ENCODE measurements around the gene CCBE1.

The CCBE1 gene

DNA sequence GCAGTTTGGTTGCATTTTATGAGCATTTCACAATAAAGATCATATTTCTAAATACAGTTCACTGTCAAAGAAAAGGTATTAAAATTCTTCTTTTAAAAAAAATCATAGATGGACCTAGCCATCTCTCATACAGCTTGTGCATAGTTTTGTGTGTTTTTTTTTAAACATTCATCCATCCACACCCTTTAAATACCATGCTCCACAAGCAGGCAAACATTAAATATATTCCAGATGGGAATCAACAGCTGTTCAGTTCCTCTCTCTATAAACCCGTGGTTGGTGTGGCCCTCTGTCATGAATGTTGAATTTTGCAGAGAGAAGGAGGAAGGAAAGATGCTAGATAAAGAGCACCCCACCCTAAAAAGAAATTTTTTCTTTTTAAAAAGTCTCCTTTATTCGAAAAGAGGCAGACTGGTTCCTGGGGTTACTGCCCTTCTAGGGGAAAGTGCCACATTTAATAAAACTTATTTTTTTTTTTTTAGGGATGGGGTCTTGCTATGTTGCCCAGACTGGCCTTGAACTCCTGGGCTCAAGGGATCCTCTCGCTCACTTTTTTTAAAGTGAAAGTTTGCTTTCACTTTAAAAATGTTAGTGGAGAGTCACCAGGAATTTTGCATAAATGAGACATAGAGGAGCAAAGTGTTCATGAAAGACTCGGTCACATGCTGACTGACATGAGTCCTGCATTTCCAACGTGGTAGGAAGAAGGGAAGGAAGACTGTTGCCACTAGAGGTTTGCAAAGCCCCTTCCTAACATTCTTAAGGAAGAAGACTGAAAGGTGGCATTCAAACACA lies 264.2 kb downstream of the CCBE1 start:
- DNase-seq: no peak

DNA sequence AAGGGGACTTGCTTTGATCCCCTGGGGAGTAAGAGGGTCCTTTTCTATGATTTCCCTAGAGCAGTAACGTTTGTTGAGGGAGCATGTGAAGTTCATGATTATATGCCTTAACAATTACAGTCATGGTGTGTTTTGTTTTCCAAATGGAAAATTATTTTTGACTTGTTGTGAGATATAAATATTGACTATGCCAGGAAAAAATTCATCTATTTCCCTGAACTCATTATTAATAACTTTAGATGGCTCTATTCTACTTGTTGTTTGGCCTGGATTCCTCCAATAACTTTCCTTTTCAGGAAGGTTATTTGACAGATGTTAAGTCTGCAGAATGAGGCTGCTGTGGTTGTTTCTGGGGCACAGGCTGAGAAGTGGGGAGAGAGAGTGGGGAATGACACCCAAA lies 266.1 kb downstream of the CCBE1 start:
- DNase-seq: no peak

DNA sequence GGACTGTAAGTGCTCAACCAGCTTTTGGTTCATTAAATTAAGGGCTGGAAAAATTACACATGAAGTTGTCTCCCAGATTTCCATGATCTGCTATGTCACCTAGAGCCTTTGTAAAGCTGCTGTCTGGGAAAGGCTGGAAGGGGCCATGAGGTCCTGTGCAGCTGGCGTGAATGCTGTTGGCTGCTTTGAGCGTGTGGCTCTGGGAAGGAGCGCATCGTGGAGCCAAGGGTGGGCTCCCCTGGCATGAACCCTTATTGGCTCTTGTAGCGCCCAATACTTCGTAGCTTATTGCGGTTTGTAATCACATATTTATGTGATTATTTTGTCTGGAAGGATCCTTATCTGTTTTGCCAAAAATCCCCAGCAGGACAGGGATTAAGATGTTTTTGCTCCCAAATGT lies 267.6 kb downstream of the CCBE1 start:
- DNase-seq: no peak

- no peak for DNase-seq
Measured at GRCh38 chr18:59428018-59428417, 269.2 kb downstream of the CCBE1 start.

DNA sequence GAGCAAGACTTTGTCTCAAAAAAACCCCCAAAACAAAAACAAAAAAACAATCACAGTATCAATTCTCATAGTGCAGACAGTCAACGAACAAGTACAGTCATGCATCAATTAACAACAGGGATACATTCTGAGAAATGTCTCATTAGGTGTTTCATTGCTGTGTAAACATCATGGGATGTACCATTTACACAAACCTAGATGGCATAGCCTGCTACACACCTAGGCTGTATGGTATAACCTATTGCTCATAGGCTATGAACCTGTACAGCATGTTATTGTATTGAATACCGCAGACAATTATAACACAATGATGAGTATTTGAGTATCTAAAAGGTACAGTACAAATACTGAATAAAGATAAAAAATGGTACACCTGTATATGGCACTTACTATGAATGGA lies 270.4 kb downstream of the CCBE1 start:
- DNase-seq: no peak

DNA sequence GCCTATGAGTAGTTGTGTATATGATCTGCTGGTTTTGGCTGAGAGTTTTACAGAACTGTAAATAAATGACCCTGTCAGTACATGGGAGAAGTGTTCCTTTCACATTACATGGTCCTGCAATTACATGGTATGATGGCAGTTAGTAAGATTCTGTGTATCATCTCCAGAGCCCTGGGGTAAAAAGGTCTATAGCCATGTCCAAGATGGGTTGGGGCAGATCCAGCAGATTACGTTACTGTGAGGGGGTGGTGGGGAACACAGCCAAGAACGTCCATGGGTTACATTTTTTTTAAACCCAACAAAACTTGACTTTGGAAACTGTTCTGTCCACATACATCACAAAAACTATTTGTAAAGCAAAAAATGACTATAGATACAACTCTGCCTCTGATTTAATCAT lies 274.0 kb downstream of the CCBE1 start:
- no peak for DNase-seq

DNA sequence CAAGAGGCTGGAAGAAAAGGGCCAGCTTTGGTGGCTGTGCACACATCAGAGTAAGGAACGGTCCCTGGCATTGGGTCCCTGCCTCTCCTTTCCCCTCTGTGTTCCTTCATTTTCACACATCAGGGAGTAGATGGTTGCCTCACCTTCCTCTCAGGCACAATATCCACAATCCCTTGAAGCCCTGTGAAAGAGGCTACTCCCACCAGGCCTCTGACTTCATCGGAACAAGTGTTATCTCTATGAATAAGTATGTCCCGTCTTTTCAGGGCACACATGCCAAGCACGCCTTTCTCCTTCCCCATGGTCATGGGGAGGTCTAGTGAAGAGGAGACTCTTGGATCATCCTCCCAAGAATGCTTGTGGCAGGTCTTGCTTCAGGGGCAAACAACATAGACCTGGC lies 277.0 kb downstream of the CCBE1 start:
- DNase-seq: no peak

- no peak for DNase-seq
Measured at GRCh38 chr18:59419386-59419785, 277.8 kb downstream of the CCBE1 start.

DNA sequence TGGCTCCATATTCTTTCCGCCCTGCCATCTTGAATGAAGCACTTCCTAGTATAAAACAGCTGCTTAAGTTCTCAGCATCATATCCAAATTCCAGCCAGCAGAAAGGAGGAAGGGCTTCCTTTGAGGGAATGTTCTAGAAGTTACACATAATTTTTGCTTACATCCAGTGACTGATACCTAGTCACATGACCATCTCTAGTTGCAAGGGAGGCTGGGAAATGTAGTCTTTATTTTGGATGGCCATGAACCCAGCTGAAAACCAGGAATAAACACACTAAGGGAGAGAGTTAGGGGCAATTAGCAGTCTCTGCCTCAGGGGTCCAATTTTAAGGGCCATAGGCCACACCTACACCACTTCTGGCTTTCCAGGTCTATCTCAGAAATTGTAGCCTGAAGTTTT lies 280.4 kb downstream of the CCBE1 start:
- DNase-seq: no peak

GRCh38 chr18:59414111-59414653 lies 283.0 kb downstream of the CCBE1 start:
- DNase-seq: no peak

DNA sequence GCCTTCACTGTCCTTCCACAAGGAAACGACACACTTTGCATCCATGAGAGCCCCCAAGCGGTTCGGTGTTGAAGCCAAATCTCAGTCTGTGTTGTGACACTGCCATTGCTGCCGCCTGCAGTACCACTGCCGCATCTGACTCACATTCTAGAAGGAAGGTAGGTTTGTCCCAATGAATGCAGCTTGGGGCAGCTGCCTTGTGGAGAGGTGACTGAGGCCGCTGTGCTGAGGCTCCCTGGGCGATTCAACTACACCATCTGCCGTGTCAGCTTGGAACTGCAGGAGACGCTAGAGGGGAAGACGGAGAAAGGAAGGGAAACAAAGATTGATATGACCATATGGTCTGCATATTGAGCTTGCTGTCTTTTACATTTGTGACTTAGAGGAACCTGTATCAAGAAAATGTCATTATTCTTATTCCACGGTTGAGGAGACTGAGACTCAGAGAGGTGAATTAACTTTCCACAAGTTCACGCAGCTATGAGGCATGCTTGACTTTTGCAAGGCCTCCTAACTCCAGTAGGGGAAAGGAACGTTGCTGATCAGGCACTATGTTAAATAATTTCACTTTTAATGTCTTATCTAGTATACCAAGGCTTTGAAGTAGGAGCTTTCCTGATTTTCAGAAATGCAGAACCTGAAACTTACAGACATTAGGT lies 294.7 kb downstream of the CCBE1 start:
- peak; percentile 90 for DNase-seq

- DNase-seq: no peak
Measured at GRCh38 chr18:59400407-59400806, 296.8 kb downstream of the CCBE1 start.

- peak; percentile 30 for DNase-seq
Measured at GRCh38 chr18:59395226-59396175, 301.7 kb downstream of the CCBE1 start.

- no peak for DNase-seq
Measured at GRCh38 chr18:59393381-59393780, 303.8 kb downstream of the CCBE1 start.

GRCh38 chr18:59388817-59389216 lies 308.4 kb downstream of the CCBE1 start:
- DNase-seq: no peak

DNA sequence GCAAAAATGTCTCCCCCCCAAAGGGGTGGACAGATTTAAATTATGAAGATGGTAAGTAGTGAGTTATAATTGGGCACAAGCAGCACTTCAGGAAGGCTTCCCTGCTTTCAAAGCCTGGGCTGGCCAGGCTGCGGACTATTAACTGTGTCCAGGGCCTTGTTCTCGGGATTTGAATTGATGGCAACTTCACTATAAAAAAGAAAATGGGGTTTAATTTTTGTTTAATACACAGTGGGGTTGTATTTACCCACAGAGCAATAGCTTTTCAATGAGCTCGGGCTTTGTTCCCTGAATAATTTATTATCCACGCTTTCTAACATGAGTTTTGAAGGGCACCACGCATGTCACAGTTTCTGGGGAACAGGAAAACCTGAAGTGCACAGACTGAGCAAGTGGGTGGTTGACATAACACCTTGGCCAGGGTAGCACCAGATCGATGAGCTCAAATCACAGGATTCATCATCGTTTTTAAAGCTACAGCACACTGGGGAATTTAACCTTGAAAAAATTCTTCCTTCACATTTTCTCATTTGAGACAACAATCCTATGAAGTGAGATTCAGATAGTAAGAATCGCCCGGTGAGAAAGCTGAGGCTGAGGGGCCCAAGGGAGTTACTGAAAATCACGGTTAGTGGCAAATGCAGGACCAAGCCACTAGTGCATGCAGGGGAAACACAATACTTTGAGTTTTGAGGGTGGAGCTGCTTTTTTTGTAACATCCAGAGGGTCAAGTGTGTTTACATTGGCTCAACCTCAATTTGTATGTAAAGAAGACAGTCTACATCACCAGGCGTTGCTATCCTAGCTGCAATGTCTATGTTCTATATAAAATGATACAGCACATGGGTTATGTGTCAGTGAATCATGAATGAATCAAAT lies 309.3 kb downstream of the CCBE1 start:
- DNase-seq: peak; percentile 84

DNA sequence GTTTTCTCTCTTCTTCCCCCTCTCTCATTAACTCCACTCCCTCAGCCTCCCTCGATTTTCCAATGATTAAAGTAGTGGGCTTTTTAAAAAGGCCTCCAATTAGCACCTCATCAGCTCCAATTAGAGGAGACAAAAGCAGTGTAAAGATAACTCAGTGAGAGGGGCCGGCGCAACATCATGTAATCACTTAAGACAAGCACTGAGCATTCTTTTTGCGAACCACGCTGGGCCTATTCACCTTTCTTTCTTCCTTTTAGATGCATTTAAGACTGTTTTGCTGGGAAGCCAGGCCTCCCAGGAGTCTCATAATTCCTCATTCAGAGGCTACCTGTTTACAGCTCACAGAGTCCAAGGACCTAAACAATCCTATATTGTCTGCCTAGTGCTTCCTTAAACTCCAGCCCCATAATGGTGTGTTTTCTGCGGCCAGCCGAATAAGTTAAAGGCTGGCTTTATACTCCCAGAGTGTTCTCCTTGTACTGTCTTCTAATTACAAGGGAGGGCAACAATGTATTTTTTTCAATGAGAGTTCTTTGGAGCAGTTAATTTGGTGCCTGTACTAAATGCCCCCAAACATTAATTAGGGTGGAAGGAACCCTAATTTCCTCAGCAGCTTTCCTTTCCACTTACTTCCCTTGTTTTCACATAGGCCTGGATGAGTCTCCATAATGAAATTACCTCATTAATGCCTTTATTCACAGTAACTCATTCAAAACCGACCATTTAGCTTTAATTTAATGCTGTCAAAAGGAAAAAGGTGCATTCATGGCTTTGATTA lies 310.1 kb downstream of the CCBE1 start:
- peak; percentile 89 for DNase-seq

- DNase-seq: no peak
Measured at GRCh38 chr18:59385191-59385590, 312.0 kb downstream of the CCBE1 start.

- DNase-seq: peak; percentile 75
Measured at GRCh38 chr18:59383851-59384250, 313.4 kb downstream of the CCBE1 start.

DNA sequence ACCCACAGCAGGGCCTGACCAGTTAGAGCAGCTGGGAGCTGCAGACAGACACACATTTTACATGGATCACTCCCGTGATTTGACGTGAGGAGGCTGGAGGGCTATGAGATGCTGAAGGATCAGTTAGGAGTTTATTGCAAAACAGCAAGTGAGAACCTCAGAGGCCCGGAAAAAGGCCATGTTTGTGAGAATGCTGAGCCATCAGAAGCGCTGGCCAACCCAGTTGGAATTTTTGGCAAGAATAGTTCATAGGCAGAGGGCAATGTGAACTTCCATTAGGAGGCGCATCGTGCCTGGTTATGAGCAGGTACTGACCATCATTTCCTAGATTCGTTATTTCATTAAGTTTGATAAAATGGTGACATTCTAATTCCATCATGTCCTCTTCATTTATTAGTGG lies 314.8 kb downstream of the CCBE1 start:
- DNase-seq: no peak

GRCh38 chr18:59381949-59382348 lies 315.3 kb downstream of the CCBE1 start:
- DNase-seq: no peak

Data from retina (tissue), 1 donor.